ENCODE measurements around the gene D2HGDH. TPM values are rescaled to one million over a fixed set of nuclear protein-coding genes. Genes with fewer than 3 reads are reported as not detected.

The D2HGDH gene
- total and polyA plus RNA-seq, 2 of the 13 experiments (the other 11 are each of a cell fraction or from before 2014, with no cell fraction given) = 19.2 to 20.3 TPM

- 0 out of 2 replicates have a peak, but pooled peaks have one; percentile 59 for TF ChIP-seq ZNF615 (CRISPR knock-in tag; IDR thresholded peaks at IDR 0.05; ENCODE audit: borderline replicate concordance)
- TF ChIP-seq MXD1 (CRISPR knock-in tag; IDR thresholded peaks at IDR 0.05) = no peak
- TF ChIP-seq MEIS1 (CRISPR knock-in tag; IDR thresholded peaks at IDR 0.05; ENCODE audit: borderline replicate concordance) = no peak
- no peak for TF ChIP-seq GTF3A (CRISPR knock-in tag; conservative IDR thresholded peaks at IDR 0.05)
- no peak for TF ChIP-seq THYN1 (CRISPR knock-in tag; IDR thresholded peaks at IDR 0.05; ENCODE audit: borderline replicate concordance, low read depth)
- TF ChIP-seq TAF1 (CRISPR knock-in tag; IDR thresholded peaks at IDR 0.05) = 0 out of 2 replicates have a peak, but pooled peaks have one; percentile 9
- TF ChIP-seq ZNF34 (CRISPR knock-in tag; IDR thresholded peaks at IDR 0.05; ENCODE audit: borderline replicate concordance) = 0 out of 2 replicates have a peak, but pooled peaks have one; percentile 1
- 0 out of 2 replicates have a peak, but pooled peaks have one; percentile 61 for TF ChIP-seq ZXDC (CRISPR knock-in tag; IDR thresholded peaks at IDR 0.05)
- TF ChIP-seq PBX3 (CRISPR knock-in tag; IDR thresholded peaks at IDR 0.05; ENCODE audit: borderline replicate concordance) = 0 out of 2 replicates have a peak, but pooled peaks have one; percentile 50
- TF ChIP-seq KDM5B (CRISPR knock-in tag; IDR thresholded peaks at IDR 0.05; ENCODE audit: borderline replicate concordance) = no peak
- TF ChIP-seq ZNF460 (CRISPR knock-in tag; IDR thresholded peaks at IDR 0.05; ENCODE audit: borderline replicate concordance) = no peak
- TF ChIP-seq NR1H2 (CRISPR knock-in tag; IDR thresholded peaks at IDR 0.05; ENCODE audit: borderline replicate concordance, low read depth) = no peak
- TF ChIP-seq KLF12 (CRISPR knock-in tag; IDR thresholded peaks at IDR 0.05; ENCODE audit: borderline replicate concordance) = 0 out of 2 replicates have a peak, but pooled peaks have one; percentile 6
- TF ChIP-seq TSC22D2 (CRISPR knock-in tag; IDR thresholded peaks at IDR 0.05; ENCODE audit: borderline replicate concordance) = no peak
- no peak for TF ChIP-seq RFX3 (CRISPR knock-in tag; IDR thresholded peaks at IDR 0.05)
- TF ChIP-seq HOXA7 (CRISPR knock-in tag; IDR thresholded peaks at IDR 0.05) = no peak
- TF ChIP-seq ZSCAN22 (CRISPR knock-in tag; IDR thresholded peaks at IDR 0.05) = 0 out of 2 replicates have a peak, but pooled peaks have one; percentile 20
- no peak for TF ChIP-seq ZNF775 (CRISPR knock-in tag; IDR thresholded peaks at IDR 0.05; ENCODE audit: borderline replicate concordance)
- TF ChIP-seq POGK (CRISPR knock-in tag; conservative IDR thresholded peaks at IDR 0.05) = no peak; the same call in 1 of the 2 replicates
- TF ChIP-seq ZSCAN12 (CRISPR knock-in tag; IDR thresholded peaks at IDR 0.05) = 0 out of 2 replicates have a peak, but pooled peaks have one; percentile 2
- 0 out of 2 replicates have a peak, but pooled peaks have one; percentile 12 for TF ChIP-seq ZNF260 (CRISPR knock-in tag; IDR thresholded peaks at IDR 0.05; ENCODE audit: borderline replicate concordance, low read depth)
Measured at GRCh38 chr2:241770936-241771285, 36.5 kb downstream of the D2HGDH start (continued).

Measured in HepG2 (cell line).